CD4-positive, alpha-beta T cell treated with Interleukin-6 for 4 hours (primary cell): Measurements from ENCODE around the gene DDA1.
A peak's percentile ranks its signal among the peaks of the same experiment; 100 is the strongest.

Source experiments
- DNase-seq: peaks from one replicate; pipeline ENCODE4 v3.0.0-alpha.2; 2020; ENCODE audit warnings: mixed read lengths

The DDA1 gene

GRCh38 chr19:17330262-17331044 lies 21.1 kb downstream of the DDA1 start:
- no peak for DNase-seq

DNA sequence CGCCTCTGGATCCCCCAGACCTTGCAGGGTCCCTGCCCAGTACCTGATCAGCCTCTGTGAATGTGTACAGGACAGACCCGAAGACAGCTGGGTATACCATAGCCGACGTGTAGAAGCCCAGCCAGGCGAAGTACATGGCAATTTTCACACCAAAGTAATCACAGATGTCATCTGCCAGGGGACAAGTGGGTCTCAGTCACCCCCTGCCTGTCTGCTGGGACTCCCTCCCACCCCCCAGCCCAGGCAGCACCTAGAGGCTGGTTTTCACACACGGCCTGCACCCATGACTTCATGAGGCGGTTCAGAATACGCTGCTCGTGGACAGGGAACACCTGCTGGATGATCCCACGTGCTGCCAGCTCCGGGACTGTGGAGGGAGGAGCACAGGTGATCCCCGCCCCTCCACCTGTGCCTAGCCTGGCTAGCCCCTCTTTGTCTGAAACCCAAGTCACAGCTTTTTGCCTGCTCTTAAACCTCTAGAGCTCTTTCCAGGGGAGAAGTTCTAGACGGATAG lies 21.7 kb downstream of the DDA1 start:
- DNase-seq = no peak

DNA sequence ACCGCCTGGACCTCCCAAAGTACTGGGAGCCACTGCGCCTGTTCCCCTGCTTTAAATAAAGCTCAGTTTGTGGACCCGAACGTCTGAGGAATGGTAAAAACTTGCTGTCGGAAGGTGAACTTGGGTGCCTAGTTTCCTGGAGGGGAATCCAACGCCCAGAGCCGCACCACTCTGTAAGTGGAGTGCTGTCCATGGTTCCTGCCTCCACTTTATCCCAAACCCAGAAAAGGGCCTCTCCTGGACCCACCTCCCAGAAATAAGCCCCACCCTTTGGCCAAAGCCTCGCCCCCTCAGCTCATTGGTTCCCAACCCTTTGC lies 23.0 kb downstream of the DDA1 start:
- no peak for DNase-seq

DNA sequence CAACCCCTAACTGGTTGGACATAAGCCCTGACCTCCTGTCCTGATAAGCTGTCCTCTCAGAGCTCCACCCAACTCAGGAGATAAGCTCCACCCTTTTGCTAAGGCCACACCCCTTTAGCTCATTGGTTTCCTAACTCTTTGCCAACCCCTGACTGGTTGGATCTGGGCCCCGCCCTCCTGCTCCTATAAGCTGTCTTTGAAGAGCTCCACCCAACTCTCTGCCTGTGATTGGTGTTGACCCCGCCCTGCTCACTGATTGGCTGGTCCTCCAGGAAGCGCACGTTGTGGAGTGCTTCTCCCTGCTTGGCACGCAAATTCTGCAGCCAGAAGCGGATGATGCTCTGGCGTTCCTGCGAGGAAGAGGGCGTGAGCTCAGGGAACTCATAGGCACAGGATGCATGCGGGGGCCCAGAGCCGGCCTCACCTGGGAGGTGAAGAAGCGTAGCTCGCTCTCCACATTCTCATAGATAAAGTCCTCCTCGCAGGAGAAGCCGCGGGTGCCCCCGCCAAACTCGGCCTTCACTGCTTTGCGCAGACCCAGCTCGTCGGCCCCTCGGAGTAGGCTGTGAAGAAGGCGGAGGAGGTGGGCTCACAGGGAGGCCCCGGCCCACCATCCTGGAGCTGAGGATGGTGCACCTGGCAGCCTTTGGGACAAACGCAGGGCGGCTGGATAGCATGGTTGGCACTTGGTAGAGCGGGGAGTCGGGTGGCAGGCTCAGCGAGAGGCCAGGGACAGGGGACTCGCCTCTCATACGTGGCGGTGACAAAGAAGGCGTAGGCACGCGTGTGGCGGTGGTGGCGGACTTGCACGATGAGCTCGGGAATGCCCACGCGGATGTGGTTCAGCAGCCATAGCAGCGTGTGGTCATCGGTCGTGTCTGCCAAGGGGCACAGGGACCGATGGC lies 23.6 kb downstream of the DDA1 start:
- peak; percentile 13 for DNase-seq

GRCh38 chr19:17333611-17334413 lies 24.4 kb downstream of the DDA1 start:
- peak; percentile 90 for DNase-seq

GRCh38 chr19:17334414-17335409 lies 25.3 kb downstream of the DDA1 start, which contains the start of gene ANO8:
ANO8 (minus strand) TSS chr19:17334855; CDS start chr19:17334670, 185 bp downstream.
- DNase-seq = peak; percentile 95

DNA sequence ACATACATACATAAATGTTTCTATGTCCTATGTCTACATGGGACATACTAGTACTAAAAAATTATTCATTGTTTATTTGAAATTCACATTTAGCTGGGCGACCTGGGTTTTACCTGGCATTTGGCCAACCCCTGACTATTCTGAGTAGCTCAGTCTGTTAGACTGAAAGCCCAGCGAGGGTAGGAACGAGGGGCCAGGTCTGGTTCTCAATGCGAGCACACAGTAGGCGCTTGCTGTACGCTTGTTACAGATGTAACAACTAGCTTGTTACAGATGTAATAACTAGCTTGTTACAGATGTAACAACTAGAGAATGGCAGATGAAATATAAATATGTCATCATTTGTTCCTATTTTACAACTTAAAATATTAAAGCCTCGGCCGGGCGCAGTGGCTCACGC lies 26.2 kb downstream of the DDA1 start:
- no peak for DNase-seq

DNA sequence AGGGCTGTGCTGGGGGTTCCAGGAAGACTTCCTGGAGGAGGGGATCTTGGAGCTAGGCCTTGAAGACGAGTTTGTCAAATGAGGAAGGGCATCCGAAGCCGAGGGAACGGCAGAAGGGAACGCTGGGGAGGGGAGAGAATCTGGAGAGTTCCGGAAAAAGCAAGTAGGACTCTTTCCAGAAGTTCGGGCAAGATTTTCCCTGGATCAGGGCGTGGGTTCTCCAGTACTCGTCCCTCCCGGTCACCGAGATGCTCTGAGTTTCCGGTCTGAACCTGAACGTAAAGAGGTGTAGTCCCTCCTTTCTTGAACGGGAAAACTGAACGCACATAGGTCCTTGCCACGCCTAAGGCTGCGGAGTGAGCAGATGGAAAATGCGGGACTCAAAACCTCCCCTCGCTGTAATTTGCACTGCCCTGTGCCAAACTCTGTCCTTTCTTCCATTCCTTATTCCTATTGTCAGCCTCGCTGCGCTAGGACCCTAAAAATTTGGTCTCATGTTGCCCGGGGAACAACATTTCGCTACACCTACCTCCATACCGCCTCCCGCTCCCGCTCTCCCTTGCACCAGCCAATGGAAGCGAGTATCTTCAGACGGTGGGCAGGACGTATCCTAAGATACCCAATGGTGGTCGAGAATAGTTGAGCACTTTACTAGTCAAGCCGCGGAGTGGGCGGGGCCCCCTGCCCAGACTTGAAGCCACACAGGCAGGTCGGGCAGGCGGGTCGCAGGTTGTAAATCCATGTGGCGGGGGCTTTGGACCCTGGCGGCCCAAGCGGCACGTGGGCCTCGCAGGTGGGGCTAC lies 27.7 kb downstream of the DDA1 start, which contains the start of gene GTPBP3:
TSS of gene GTPBP3 (plus strand) at position 682 of the 803 bp plus-strand sequence. CDS start at position 741, 59 bp downstream.
- peak; percentile 99 for DNase-seq

DNA sequence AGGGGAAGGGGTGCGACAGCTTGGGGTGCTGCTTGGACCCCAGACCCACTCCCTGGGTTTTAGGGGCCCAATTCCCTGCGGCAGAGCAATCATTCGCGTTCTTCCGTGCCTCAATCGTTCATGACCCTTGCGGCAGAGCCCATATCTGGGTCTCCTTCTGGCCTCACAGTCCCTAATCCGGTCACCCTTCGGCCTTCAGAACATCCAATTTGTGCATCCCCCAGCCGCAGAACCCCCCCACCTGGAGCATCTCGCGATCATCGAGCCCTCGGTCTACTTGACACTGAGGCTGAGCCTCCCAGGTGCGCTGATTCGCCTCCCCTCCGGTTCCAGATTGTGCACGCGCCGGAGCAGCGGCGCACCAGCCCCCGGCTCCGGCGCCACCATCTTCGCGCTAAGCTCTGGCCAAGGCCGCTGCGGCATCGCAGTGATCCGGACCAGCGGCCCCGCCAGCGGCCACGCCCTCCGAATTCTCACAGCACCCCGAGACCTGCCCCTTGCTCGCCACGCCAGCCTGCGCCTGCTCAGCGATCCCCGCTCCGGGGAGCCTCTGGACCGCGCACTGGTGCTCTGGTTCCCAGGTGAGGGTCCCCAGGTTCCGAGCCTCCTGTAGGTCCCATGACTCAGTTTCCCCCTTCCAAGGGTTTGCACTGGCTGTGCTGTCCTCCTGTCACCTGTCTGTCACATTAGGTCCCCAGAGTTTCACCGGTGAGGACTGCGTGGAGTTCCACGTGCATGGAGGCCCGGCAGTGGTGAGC lies 28.5 kb downstream of the DDA1 start:
- DNase-seq = peak; percentile 49

GRCh38 chr19:17338433-17339078 lies 29.2 kb downstream of the DDA1 start:
- DNase-seq = no peak

- peak; percentile 47 for DNase-seq
Observed at GRCh38 chr19:17339088-17339741, 29.9 kb downstream of the DDA1 start.

DNA sequence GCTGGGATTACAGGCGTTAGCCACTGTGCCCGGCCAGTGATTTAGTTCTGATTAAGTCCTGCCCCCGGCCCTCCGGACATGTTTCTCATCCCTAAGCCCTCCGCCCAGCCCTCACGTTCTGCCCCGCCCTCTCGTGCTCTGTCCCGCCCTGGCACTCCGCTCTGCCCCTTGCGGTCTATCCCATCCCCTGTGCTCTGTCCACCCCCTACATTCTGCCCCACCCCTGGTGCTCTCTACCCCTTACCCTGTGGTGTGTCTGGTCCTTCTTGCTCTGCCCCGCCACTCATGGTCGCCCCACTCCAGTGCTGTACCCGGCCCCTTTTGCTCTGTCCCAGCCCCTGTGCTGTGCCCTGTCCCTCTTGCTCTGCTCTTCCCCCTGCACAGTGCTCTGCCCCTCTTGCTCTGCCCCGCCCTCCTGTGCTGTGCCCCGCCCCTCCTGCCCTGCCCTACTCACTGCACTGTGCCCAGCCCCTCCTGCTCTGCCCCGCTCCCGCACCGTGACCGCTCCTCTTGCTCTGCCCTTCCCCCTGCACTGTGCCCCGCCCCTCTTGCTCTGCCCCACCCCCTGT lies 31.0 kb downstream of the DDA1 start:
- DNase-seq = no peak

DNA sequence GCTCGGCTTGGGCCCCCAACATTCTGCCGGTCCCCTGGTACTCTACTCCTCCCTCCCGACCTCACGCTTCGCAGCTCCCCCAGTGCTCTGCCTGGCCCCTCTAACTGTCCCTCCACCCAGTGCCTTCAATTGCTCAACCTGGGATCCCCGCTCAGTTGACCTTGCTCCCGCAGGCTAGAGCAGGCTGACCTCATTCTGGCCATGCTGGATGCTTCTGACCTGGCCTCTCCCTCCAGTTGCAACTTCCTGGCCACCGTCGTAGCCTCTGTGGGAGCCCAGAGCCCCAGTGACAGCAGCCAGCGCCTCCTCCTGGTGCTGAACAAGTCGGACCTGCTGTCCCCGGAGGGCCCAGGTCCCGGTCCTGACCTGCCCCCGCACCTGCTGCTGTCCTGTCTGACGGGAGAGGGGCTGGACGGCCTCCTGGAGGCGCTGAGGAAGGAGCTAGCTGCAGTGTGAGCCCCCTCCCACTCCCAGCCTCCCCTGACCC lies 31.6 kb downstream of the DDA1 start:
- no peak for DNase-seq

DNA sequence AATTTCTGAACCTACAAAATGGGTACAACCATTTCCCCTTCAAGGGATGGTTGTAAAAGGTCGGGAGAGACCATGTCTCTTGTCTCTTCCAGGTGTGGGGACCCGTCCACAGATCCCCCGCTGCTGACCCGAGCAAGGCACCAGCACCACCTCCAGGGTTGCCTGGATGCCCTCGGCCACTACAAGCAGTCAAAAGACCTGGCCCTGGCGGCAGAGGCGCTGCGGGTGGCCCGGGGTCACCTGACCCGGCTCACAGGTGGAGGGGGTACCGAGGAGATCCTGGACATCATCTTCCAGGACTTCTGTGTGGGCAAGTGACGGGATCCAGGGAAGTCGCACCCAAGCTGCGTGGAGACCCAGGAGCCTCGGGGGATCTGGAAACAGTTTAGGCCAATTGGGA lies 32.0 kb downstream of the DDA1 start:
- DNase-seq = no peak

GRCh38 chr19:17341845-17342244 lies 32.5 kb downstream of the DDA1 start:
- DNase-seq = no peak

- DNase-seq = peak; percentile 82
Observed at GRCh38 chr19:17346109-17346671, 36.8 kb downstream of the DDA1 start.

GRCh38 chr19:17347361-17347760 lies 38.0 kb downstream of the DDA1 start:
- DNase-seq = no peak

GRCh38 chr19:17347877-17348276 lies 38.5 kb downstream of the DDA1 start:
- no peak for DNase-seq
